Measurements from ENCODE around the gene TTC7B. TPM values are rescaled to one million over a fixed set of nuclear protein-coding genes. Genes with fewer than 3 reads are reported as not detected.

The TTC7B gene
- total RNA-seq, 1 experiment from 2014 or later: 70.6 TPM

DNA sequence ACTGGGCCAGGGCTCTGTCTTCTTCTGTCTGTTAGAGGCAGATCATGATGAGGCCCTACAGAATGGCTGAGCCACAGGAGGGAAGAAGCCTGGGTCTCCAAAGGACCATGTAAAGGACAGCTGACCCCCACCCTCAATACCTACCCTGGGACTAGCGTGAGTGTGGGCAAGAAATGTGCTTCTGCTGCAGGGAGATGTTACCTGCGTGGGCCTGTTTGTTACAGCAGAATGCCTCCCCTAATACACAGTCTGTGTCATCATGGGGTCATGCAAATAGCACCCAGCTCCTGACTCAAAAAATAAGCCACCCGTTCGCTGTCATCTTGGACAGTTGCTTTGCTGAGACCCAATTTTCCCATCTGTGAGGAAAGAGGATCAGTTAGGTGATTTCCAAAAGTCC, 328.8 kb downstream of the TTC7B start:
- 0 out of 4 replicates have a peak, but pooled peaks cover 0 to 4% of the 10 kb centered on the region in 2 experiments for H3K4me1 ChIP-seq (ENCODE audit: control insufficient read depth in 1 of 2, insufficient read depth in 2 of 2, low read length in 2 of 2)
- H3K9me3 ChIP-seq (ENCODE audit: control insufficient read depth in 1 of 2, insufficient read depth in 1 of 2, low read depth in 1 of 2, low read length in 2 of 2): no peaks in the 10 kb centered on the region
- H3K4me3 ChIP-seq (replicated peaks in 1 of 2; ENCODE audit: low read depth in 1 of 2, low read length in 2 of 2): no peak overlapping the region
- no peaks in the 10 kb centered on the region for H3K9me2 ChIP-seq (ENCODE audit: insufficient read depth)
- H3K9ac ChIP-seq (ENCODE audit: low read length): no peak overlapping the region
- H3K79me2 ChIP-seq (ENCODE audit: insufficient read depth, low read length): no peaks in the 10 kb centered on the region
- intact Hi-C loops (cut with micrococcal nuclease): no loop called here
- H3K4me2 ChIP-seq (ENCODE audit: low read length): no peak overlapping the region
- RAD21 ChIA-PET (ENCODE audit: low non-redundant PET in 1 of 2, low total read pairs in 2 of 2, uncharacterized antibody in 2 of 2, unreplicated experiment in 2 of 2): no interaction called here
- no peak overlapping the region for H2AFZ ChIP-seq (ENCODE audit: low read depth, low read length, poor library complexity, severe bottlenecking)
- ATAC-seq (no peak), DNase-seq (ENCODE audit: low read depth, low spot score) (no peak)
- TF ChIP-seq JUND (IDR thresholded peaks at IDR 0.05) (no peak), ZNF274 (IDR thresholded peaks at IDR 0.05; ENCODE audit: low read depth, low read length) (no peak), ZBTB33 (IDR thresholded peaks at IDR 0.05; ENCODE audit: extremely low read depth, insufficient replicate concordance, low read length) (no peak), FOSL1 (IDR thresholded peaks at IDR 0.05; ENCODE audit: low read depth) (no peak), ELF1 (IDR thresholded peaks at IDR 0.05; ENCODE audit: borderline replicate concordance, low read depth) (no peak), ZFX (IDR thresholded peaks at IDR 0.05) (no peak)
- TF ChIP-seq, protein P1, sequence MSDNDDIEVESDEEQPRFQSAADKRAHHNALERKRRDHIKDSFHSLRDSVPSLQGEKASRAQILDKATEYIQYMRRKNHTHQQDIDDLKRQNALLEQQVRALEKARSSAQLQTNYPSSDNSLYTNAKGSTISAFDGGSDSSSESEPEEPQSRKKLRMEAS (IDR thresholded peaks at IDR 0.05): no peak
- POLR2A ChIA-PET: no interaction called here
- CTCF ChIA-PET: no interaction called here
- no peaks in the 10 kb centered on the region for H3K27me3 ChIP-seq (ENCODE audit: insufficient read depth, low read length)
- BruUV-seq (replicated peaks): no TSS peak
- no peaks in the 10 kb centered on the region for H4K20me1 ChIP-seq (ENCODE audit: insufficient read depth)
- H3K27ac ChIP-seq (ENCODE audit: low read depth, low read length): no peak overlapping the region
- no peaks in the 10 kb centered on the region for H3K36me3 ChIP-seq (ENCODE audit: control insufficient read depth in 1 of 2, insufficient read depth in 2 of 2, low read length in 2 of 2)

- RAD21 ChIA-PET (ENCODE audit: low non-redundant PET in 1 of 2, low total read pairs in 2 of 2, uncharacterized antibody in 2 of 2, unreplicated experiment in 2 of 2): no interaction called here
- DNase-seq (ENCODE audit: low read depth, low spot score): no peak
- intact Hi-C loops (cut with micrococcal nuclease): no loop called here
- Histone ChIP-seq H3K9me2 (ENCODE audit: insufficient read depth) (no peaks in the 10 kb centered on the region), H3K36me3 (ENCODE audit: control insufficient read depth in 1 of 2, insufficient read depth in 2 of 2, low read length in 2 of 2) (no peaks in the 10 kb centered on the region), H3K9me3 (ENCODE audit: control insufficient read depth in 1 of 2, insufficient read depth in 1 of 2, low read depth in 1 of 2, low read length in 2 of 2) (no peaks in the 10 kb centered on the region), H3K79me2 (ENCODE audit: insufficient read depth, low read length) (no peaks in the 10 kb centered on the region), H3K27me3 (ENCODE audit: insufficient read depth, low read length) (no peaks in the 10 kb centered on the region), H4K20me1 (ENCODE audit: insufficient read depth) (no peaks in the 10 kb centered on the region), H3K4me1 (ENCODE audit: control insufficient read depth in 1 of 2, insufficient read depth in 2 of 2, low read length in 2 of 2) (0 out of 4 replicates have a peak, but pooled peaks cover 0 to 4% of the 10 kb centered on the region in 2 experiments), H2AFZ (ENCODE audit: low read depth, low read length, poor library complexity, severe bottlenecking) (no peak overlapping the region), H3K27ac (ENCODE audit: low read depth, low read length) (no peak overlapping the region), H3K4me2 (ENCODE audit: low read length) (no peak overlapping the region), H3K4me3 (replicated peaks in 1 of 2; ENCODE audit: low read depth in 1 of 2, low read length in 2 of 2) (no peak overlapping the region), H3K9ac (ENCODE audit: low read length) (no peak overlapping the region)
- ATAC-seq: no peak
- BruUV-seq (replicated peaks): no TSS peak
- TF ChIP-seq SRF (IDR thresholded peaks at IDR 0.05; ENCODE audit: low read depth) (no peak), RAD21 (IDR thresholded peaks at IDR 0.05; ENCODE audit: low read depth) (no peak), ATF3 (IDR thresholded peaks at IDR 0.05) (no peak), ZNF274 (IDR thresholded peaks at IDR 0.05; ENCODE audit: low read depth, low read length) (no peak), EZH2phosphoT487 (IDR thresholded peaks at IDR 0.05; ENCODE audit: borderline replicate concordance) (no peak)
- TF ChIP-seq, protein P2, sequence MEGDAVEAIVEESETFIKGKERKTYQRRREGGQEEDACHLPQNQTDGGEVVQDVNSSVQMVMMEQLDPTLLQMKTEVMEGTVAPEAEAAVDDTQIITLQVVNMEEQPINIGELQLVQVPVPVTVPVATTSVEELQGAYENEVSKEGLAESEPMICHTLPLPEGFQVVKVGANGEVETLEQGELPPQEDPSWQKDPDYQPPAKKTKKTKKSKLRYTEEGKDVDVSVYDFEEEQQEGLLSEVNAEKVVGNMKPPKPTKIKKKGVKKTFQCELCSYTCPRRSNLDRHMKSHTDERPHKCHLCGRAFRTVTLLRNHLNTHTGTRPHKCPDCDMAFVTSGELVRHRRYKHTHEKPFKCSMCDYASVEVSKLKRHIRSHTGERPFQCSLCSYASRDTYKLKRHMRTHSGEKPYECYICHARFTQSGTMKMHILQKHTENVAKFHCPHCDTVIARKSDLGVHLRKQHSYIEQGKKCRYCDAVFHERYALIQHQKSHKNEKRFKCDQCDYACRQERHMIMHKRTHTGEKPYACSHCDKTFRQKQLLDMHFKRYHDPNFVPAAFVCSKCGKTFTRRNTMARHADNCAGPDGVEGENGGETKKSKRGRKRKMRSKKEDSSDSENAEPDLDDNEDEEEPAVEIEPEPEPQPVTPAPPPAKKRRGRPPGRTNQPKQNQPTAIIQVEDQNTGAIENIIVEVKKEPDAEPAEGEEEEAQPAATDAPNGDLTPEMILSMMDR (IDR thresholded peaks at IDR 0.05 in 2 of 3, conservative IDR thresholded peaks at IDR 0.05 in 1 of 3; ENCODE audit: borderline replicate concordance in 1 of 3, insufficient read depth in 1 of 3, low read depth in 2 of 3, low read length in 2 of 3): no peak
- CTCF ChIA-PET: no interaction called here
- POLR2A ChIA-PET: no interaction called here
These were observed 329.2 kb downstream of the TTC7B start for GRCh38 chr14:90487031-90487430.
